Measurements from ENCODE around the gene GMEB1.
"Not testable (repeated sequence)": the region's sequence is repeated elsewhere in the genome, so short reads cannot be mapped to it uniquely, and the experiment has no call there.

The GMEB1 gene

DNA sequence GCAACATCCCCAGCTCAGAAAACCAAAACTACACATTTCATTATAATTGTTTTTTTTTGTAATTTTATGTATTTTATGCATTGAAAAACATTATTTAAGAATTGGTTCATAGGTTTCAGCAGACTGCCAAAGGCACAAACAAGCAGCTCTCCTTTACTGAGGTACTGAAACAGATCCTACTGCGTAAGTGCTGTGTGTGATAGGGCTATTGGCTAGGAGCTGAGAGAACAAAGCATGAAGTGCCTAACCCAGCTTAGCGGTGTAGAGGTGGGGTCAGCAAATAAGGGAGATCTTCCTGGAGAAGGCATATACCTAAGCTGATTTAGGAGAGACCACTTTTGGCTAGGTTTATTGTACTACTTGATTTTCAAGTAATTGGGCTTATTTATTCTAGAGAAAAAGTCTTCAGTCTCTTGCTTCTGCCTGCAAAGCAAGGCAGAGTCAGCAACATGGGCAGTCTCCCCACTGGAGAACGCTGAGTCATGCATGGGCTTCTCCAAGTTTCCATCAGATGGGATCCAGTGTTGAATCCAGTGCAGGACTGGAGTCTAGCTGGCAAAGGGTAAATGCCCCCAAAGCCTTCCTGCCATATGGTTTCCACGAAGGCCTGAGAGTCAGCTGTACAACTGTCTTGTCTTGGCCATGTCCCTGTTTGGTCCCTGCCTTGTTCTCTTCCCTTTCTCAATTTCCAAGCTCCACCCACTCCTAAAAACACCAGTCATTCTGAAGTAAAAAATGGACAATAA, 50.2 kb downstream of the GMEB1 start:
- DNase-seq (ENCODE audit: low read depth) = no peak
- TF ChIP-seq, protein P1, sequence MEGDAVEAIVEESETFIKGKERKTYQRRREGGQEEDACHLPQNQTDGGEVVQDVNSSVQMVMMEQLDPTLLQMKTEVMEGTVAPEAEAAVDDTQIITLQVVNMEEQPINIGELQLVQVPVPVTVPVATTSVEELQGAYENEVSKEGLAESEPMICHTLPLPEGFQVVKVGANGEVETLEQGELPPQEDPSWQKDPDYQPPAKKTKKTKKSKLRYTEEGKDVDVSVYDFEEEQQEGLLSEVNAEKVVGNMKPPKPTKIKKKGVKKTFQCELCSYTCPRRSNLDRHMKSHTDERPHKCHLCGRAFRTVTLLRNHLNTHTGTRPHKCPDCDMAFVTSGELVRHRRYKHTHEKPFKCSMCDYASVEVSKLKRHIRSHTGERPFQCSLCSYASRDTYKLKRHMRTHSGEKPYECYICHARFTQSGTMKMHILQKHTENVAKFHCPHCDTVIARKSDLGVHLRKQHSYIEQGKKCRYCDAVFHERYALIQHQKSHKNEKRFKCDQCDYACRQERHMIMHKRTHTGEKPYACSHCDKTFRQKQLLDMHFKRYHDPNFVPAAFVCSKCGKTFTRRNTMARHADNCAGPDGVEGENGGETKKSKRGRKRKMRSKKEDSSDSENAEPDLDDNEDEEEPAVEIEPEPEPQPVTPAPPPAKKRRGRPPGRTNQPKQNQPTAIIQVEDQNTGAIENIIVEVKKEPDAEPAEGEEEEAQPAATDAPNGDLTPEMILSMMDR (conservative IDR thresholded peaks at IDR 0.05; ENCODE audit: low read depth, low read length) = no peak
- no peak overlapping the region for H3K4me3 ChIP-seq (ENCODE audit: low read length)

DNA sequence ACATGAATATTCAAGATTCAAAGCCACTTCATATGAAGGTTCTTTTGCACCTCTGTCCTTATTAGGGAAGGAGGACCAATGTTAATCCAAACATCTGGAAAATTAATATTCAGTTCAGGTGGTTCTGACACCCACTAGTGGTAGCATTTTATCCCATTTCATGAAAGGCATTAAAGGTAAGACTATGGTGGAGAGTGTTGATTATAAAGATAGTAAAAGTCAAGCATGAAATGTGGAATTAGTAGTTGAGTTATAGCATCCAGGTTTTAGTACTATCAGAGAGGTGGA, 50.7 kb downstream of the GMEB1 start:
- H3K4me3 ChIP-seq (ENCODE audit: low read length) = no peak overlapping the region
- DNase-seq (ENCODE audit: low read depth) = no peak
- TF ChIP-seq, protein P1 (conservative IDR thresholded peaks at IDR 0.05; ENCODE audit: low read depth, low read length) = no peak

DNA sequence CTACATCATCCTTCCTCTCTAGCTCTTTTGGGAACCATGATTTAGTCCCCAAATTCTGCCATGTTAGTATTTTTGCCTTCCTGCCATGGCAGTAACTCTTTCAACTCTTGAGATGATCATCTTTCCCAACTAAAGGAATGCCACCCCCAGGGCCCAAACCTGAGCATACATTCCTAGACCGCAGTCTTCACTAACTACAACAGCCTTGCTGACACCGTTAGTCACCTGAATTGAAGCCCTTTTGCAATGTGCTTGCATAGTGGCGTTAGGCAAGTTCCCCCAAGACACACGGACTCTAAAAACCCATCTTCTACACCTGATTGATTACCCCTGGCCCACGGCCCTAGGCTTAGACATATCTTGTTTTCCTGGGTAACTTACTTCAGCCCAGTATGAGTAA, 51.8 kb downstream of the GMEB1 start:
- TF ChIP-seq, protein P1 (conservative IDR thresholded peaks at IDR 0.05; ENCODE audit: low read depth, low read length) = no peak
- no peak overlapping the region for H3K4me3 ChIP-seq (ENCODE audit: low read length)

DNA sequence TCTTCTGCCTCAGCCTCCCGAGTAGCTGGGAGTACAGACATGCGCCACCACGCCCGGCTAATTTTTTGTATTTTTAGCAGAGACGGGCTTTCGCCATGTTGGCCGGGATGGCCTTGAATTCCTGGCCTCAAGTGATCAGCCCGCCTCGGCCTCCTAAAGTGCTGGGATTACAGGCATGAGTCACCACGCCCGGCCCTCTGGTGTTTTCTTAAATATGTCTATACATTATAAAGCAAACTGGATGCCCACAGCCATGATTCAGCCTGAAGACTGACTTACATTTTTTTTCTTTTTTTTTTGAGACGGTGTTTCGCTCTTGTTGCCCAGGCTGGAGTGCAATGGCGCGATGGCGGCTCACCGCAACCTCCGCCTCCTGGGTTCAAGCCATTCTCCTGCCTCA, 53.3 kb downstream of the GMEB1 start:
- not testable (repeated sequence) for DNase-seq (ENCODE audit: low read depth); H3K4me3 ChIP-seq (ENCODE audit: low read length)

More for the DNA sequence above, 51.8 kb downstream of the GMEB1 start:
- no peak for DNase-seq (ENCODE audit: low read depth)

DNA sequence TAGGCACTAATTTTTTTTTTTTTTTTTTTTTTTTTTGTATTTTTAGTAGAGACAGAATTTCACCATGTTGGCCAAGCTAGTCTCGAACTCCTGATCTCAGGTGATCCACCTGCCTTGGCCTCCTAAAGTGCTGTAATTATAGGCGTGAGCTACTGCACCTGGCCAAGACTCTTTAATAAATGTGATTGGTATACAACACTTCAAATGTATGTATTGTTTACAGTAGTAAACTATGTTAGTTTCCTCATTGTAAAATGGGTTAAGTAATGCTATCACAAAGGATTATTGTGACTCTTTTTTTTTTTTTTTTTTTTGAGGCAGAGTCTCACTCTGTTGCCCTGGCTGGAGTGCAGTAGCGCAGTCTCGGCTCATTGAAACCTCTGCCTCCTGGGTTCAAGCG, 56.8 kb downstream of the GMEB1 start:
- DNase-seq (ENCODE audit: low read depth); H3K4me3 ChIP-seq (ENCODE audit: low read length): not testable (repeated sequence)

DNA sequence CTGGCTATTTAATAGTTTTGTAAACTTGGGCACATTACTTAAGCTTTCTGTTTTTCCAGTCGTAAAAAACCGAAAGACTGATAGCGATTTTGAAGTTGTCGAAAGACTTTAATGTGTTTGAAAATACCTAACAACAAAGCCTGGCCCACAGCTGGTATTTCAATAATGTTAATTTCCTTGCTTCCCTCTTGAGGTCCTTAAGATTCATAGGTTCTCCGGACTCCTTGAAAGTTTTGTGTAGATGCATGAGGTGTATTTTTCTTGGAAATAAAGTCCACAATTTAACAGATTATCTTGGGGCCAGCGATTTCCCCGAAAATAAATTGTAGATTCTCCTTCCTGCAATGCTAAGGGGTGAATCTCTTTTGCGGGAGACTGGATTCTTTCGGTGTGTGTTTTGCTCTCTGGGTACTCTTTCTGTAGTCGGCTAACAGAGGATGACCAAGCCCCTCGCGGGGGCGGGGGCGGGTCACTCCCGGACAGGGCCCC, 67.4 kb downstream of the GMEB1 start:
- peak overlapping the region; percentile 57 for H3K4me3 ChIP-seq (ENCODE audit: low read length)
- TF ChIP-seq, protein P1 (conservative IDR thresholded peaks at IDR 0.05; ENCODE audit: low read depth, low read length) = no peak
- no peak for DNase-seq (ENCODE audit: low read depth)

DNA sequence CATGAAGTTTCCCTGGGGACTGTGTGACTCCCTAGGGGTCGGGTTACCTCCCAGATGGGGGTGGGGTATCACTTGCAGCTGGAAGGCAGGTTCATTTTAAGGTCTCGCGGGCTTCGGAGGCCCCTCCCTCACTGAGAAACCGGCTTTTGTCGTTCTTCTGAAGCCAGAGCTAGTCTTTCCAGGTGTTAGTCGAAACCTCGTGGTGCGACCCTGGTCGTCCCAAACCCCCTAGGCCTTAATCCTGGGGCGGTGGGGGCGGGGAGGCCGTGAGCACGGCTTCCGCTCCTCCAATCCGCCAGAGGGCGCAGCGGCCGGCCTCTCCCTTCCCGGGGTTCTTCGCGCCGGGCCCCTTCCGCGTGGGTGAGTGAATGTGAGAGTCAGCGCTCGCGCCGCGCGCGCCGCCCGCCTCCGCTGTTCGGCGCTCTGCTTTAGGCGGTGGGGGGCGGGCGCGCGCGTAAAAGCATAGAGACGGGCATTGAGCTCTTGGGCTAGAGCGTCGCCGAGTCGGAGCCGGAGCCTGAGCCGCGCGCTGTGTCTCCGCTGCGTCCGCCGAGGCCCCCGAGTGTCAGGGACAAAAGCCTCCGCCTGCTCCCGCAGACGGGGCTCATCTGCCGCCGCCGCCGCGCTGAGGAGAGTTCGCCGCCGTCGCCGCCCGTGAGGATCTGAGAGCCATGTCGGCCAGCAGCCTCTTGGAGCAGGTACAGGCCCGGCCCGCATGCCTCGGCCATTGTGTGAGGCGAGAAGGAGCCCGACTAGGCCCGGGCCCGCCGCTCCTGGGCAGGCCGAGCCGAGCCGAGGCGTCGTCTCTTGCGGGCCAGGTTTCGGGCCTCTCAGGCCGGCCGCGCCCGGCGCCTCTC, 68.1 kb downstream of the GMEB1 start, which contains the start of gene YTHDF2:
Gene YTHDF2 (plus strand): TSS at position 491 of the 857 bp plus-strand sequence. CDS start 181 bp downstream, at position 672.
- H3K4me3 ChIP-seq (ENCODE audit: low read length) = peak within 1 kb of the TSS; percentile 94

More for the DNA sequence above, 68.1 kb downstream of the GMEB1 start, which contains the start of gene YTHDF2:
- peak; percentile 84 for DNase-seq (ENCODE audit: low read depth)
- TF ChIP-seq, protein P1 (conservative IDR thresholded peaks at IDR 0.05; ENCODE audit: low read depth, low read length) = peak; percentile 82
